ENCODE results near the gene GNPAT. TPM values are rescaled to one million over a fixed set of nuclear protein-coding genes. Genes with fewer than 3 reads are reported as not detected.

GNPAT gene
- total RNA-seq, 1 experiment from 2014 or later: 42.8 TPM

DNA sequence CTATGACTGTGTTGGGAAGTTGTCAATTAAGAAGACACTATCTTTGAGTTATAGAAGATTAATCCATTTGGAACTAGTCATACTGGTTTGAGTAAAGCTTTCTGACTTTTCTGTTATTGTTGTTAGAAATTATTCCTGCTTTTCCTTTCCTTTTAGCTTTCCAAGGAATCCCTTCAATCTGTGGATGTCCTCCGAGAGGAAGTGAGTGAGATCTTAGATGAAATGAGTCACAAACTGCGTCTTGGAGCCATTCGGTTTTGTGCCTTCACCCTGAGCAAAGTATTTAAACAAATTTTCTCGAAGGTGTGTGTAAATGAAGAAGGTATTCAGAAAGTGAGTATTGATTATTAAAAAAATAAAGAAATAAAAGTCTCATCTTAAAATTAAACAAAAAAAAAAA, 19.3 kb downstream of the GNPAT start:
- no peak overlapping the region for H3K4me2 ChIP-seq (ENCODE audit: low read length)
- no peak overlapping the region for H2AFZ ChIP-seq (ENCODE audit: low read depth, low read length, poor library complexity, severe bottlenecking)
- no peak for TF ChIP-seq ZBTB33 (IDR thresholded peaks at IDR 0.05; ENCODE audit: extremely low read depth, insufficient replicate concordance, low read length)
- H4K20me1 ChIP-seq (ENCODE audit: insufficient read depth): no peaks in the 10 kb centered on the region
- no TSS peak for BruUV-seq (replicated peaks)
- intact Hi-C loops (cut with micrococcal nuclease): no loop called here
- DNase-seq (ENCODE audit: low read depth, low spot score) (no peak), ATAC-seq (no peak)
- no peaks in the 10 kb centered on the region for H3K79me2 ChIP-seq (ENCODE audit: insufficient read depth, low read length)
- no peaks in the 10 kb centered on the region for H3K4me1 ChIP-seq (ENCODE audit: control insufficient read depth in 1 of 2, insufficient read depth in 2 of 2, low read length in 2 of 2)
- peaks cover 22 to 26% of the 10 kb centered on the region in 2 experiments for H3K36me3 ChIP-seq (ENCODE audit: control insufficient read depth in 1 of 2, insufficient read depth in 2 of 2, low read length in 2 of 2)
- POLR2A ChIA-PET: no interaction called here
- no peak overlapping the region for H3K9ac ChIP-seq (ENCODE audit: low read length)
- CTCF ChIA-PET: no interaction called here
- RAD21 ChIA-PET (ENCODE audit: low non-redundant PET in 1 of 2, low total read pairs in 2 of 2, uncharacterized antibody in 2 of 2, unreplicated experiment in 2 of 2): no interaction called here
- no peaks in the 10 kb centered on the region for H3K27me3 ChIP-seq (ENCODE audit: insufficient read depth, low read length)
- H3K4me3 ChIP-seq (replicated peaks in 1 of 2; ENCODE audit: low read depth in 1 of 2, low read length in 2 of 2): no peak overlapping the region
- H3K9me2 ChIP-seq (ENCODE audit: insufficient read depth): no peaks in the 10 kb centered on the region
- peaks cover 0 to 4% of the 10 kb centered on the region in 2 experiments; a peak in 1 of 4 replicates for H3K9me3 ChIP-seq (ENCODE audit: control insufficient read depth in 1 of 2, insufficient read depth in 1 of 2, low read depth in 1 of 2, low read length in 2 of 2)
- no peak overlapping the region for H3K27ac ChIP-seq (ENCODE audit: low read depth, low read length)

GRCh38 chr1:231264642-231265041, 23.6 kb downstream of the GNPAT start:
- Histone ChIP-seq H3K27me3 (ENCODE audit: insufficient read depth, low read length) (no peaks in the 10 kb centered on the region), H4K20me1 (ENCODE audit: insufficient read depth) (no peaks in the 10 kb centered on the region), H3K4me3 (replicated peaks in 1 of 2; ENCODE audit: low read depth in 1 of 2, low read length in 2 of 2) (no peak overlapping the region), H3K9me2 (ENCODE audit: insufficient read depth) (no peaks in the 10 kb centered on the region), H3K79me2 (ENCODE audit: insufficient read depth, low read length) (no peaks in the 10 kb centered on the region), H3K9ac (ENCODE audit: low read length) (no peak overlapping the region), H3K4me1 (ENCODE audit: control insufficient read depth in 1 of 2, insufficient read depth in 2 of 2, low read length in 2 of 2) (no peaks in the 10 kb centered on the region), H3K4me2 (ENCODE audit: low read length) (no peak overlapping the region), H2AFZ (ENCODE audit: low read depth, low read length, poor library complexity, severe bottlenecking) (no peak overlapping the region), H3K9me3 (ENCODE audit: control insufficient read depth in 1 of 2, insufficient read depth in 1 of 2, low read depth in 1 of 2, low read length in 2 of 2) (peaks cover 0 to 4% of the 10 kb centered on the region in 2 experiments; a peak in 1 of 4 replicates), H3K36me3 (ENCODE audit: control insufficient read depth in 1 of 2, insufficient read depth in 2 of 2, low read length in 2 of 2) (peaks cover 27 to 43% of the 10 kb centered on the region in 2 experiments), H3K27ac (ENCODE audit: low read depth, low read length) (no peak overlapping the region)
- POLR2A ChIA-PET: no interaction called here
- no TSS peak for BruUV-seq (replicated peaks)
- RAD21 ChIA-PET (ENCODE audit: low non-redundant PET in 1 of 2, low total read pairs in 2 of 2, uncharacterized antibody in 2 of 2, unreplicated experiment in 2 of 2): no interaction called here
- ATAC-seq (no peak), DNase-seq (ENCODE audit: low read depth, low spot score) (no peak)
- intact Hi-C loops (cut with micrococcal nuclease): no loop called here
- CTCF ChIA-PET: no interaction called here
- TF ChIP-seq JUND (IDR thresholded peaks at IDR 0.05): no peak
- no peak for TF ChIP-seq ZBTB33 (IDR thresholded peaks at IDR 0.05; ENCODE audit: extremely low read depth, insufficient replicate concordance, low read length)
